Dendritic cell treated with granulocyte-macrophage colony-stimulating factor and Interleukin-4, amounts not matched to agents 40 ng/mL and 50 ng/mL, for 4 days (primary cell): ENCODE results near the gene ABCB8.

Experiments
- H3K27ac Mint-ChIP-seq: one replicate; pipeline ENCODE4 v1.8.0; 2022; ENCODE audit warnings: mild to moderate bottlenecking, mixed read lengths
- H3K27me3 Mint-ChIP-seq: one replicate; pipeline ENCODE4 v1.8.0; 2022; ENCODE audit warnings: mild to moderate bottlenecking, mixed read lengths
- H3K36me3 Mint-ChIP-seq: one replicate; pipeline ENCODE4 v1.8.0; 2022; ENCODE audit warnings: low read depth, mixed read lengths
- H3K4me1 Mint-ChIP-seq: one replicate; pipeline ENCODE4 v1.8.0; 2022; ENCODE audit warnings: low read depth, mixed read lengths
- H3K4me3 Mint-ChIP-seq: one replicate; pipeline ENCODE4 v1.8.0; 2022; ENCODE audit warnings: mild to moderate bottlenecking, moderate library complexity, mixed read lengths
- H3K9me3 Mint-ChIP-seq: one replicate; pipeline ENCODE4 v1.8.0; 2022; ENCODE audit warnings: mixed read lengths
- intact Hi-C: fragments of 100-400 bp; cut with micrococcal nuclease; formaldehyde crosslinking; loops from one replicate; pipeline ENCODE4 v1.15.0; 2022

Gene ABCB8

GRCh38 chr7:151076863-151077704 is 48.8 kb downstream of the ABCB8 start:
- intact Hi-C loops, result no loop called here
- H3K4me3 Mint-ChIP-seq, result no peak overlapping the region
- peaks cover 44% of the 10 kb centered on the region for H3K4me1 Mint-ChIP-seq
- no peaks in the 10 kb centered on the region for H3K9me3 Mint-ChIP-seq
- peaks cover 97% of the 10 kb centered on the region for H3K36me3 Mint-ChIP-seq
- H3K27ac Mint-ChIP-seq, result no peak overlapping the region
- H3K27me3 Mint-ChIP-seq, result no peaks in the 10 kb centered on the region

GRCh38 chr7:151077705-151078232 is 49.5 kb downstream of the ABCB8 start:
- intact Hi-C loops, result no loop called here
- H3K27me3 Mint-ChIP-seq, result no peaks in the 10 kb centered on the region
- H3K9me3 Mint-ChIP-seq, result no peaks in the 10 kb centered on the region
- H3K36me3 Mint-ChIP-seq, result peaks cover 96% of the 10 kb centered on the region
- H3K4me3 Mint-ChIP-seq, result no peak overlapping the region
- H3K27ac Mint-ChIP-seq, result no peak overlapping the region
- peaks cover 51% of the 10 kb centered on the region for H3K4me1 Mint-ChIP-seq

- intact Hi-C loops, result no loop called here
- peaks cover 55% of the 10 kb centered on the region for H3K4me1 Mint-ChIP-seq
- H3K4me3 Mint-ChIP-seq, result no peak overlapping the region
- no peak overlapping the region for H3K27ac Mint-ChIP-seq
- H3K27me3 Mint-ChIP-seq, result no peaks in the 10 kb centered on the region
- H3K36me3 Mint-ChIP-seq, result peaks cover 95% of the 10 kb centered on the region
- no peaks in the 10 kb centered on the region for H3K9me3 Mint-ChIP-seq
Measured at GRCh38 chr7:151078233-151079040, 50.2 kb downstream of the ABCB8 start.

GRCh38 chr7:151079199-151079910 is 51.1 kb downstream of the ABCB8 start:
- H3K36me3 Mint-ChIP-seq, result peaks cover 85% of the 10 kb centered on the region
- H3K27me3 Mint-ChIP-seq, result no peaks in the 10 kb centered on the region
- peak overlapping the region; percentile 89 for H3K27ac Mint-ChIP-seq
- H3K4me1 Mint-ChIP-seq, result peaks cover 55% of the 10 kb centered on the region
- peak overlapping the region; percentile 86 for H3K4me3 Mint-ChIP-seq
- intact Hi-C loops, result no loop called here
- H3K9me3 Mint-ChIP-seq, result no peaks in the 10 kb centered on the region

- Mint-ChIP-seq H3K36me3 (peaks cover 78% of the 10 kb centered on the region), H3K4me3 (peak overlapping the region; percentile 86), H3K27ac (peak overlapping the region; percentile 89), H3K9me3 (no peaks in the 10 kb centered on the region), H3K4me1 (peaks cover 60% of the 10 kb centered on the region), H3K27me3 (no peaks in the 10 kb centered on the region)
- intact Hi-C loops, result loop anchor here (2.0 to 10.0 kb wide), 2 partner anchors 31 to 295 kb away; no protein-coding TSS in a partner anchor
Measured at GRCh38 chr7:151080067-151080521, 51.8 kb downstream of the ABCB8 start.

- no peaks in the 10 kb centered on the region for H3K27me3 Mint-ChIP-seq
- H3K27ac Mint-ChIP-seq, result peak within 1 kb of the TSS; percentile 89
- peaks cover 65% of the 10 kb centered on the region for H3K4me1 Mint-ChIP-seq
Measured at GRCh38 chr7:151080522-151081169, 52.4 kb downstream of the ABCB8 start, which contains the start of gene FASTK. Gene FASTK (minus strand): TSS chr7:151080809. CDS start chr7:151080766, 43 bp downstream.

GRCh38 chr7:151081170-151082101 is 53.2 kb downstream of the ABCB8 start:
- peak overlapping the region; percentile 89 for H3K27ac Mint-ChIP-seq
- peaks cover 65% of the 10 kb centered on the region for H3K36me3 Mint-ChIP-seq
- intact Hi-C loops, result loop anchor here (2.0 to 10.0 kb wide), 2 partner anchors 29 to 297 kb away; no protein-coding TSS in a partner anchor

More at GRCh38 chr7:151080522-151081169, 52.4 kb downstream of the ABCB8 start, which contains the start of gene FASTK:
- intact Hi-C loops, result loop anchor here (2.0 to 10.0 kb wide), 2 partner anchors 30 to 296 kb away; no protein-coding TSS in a partner anchor
- Mint-ChIP-seq H3K9me3 (no peaks in the 10 kb centered on the region), H3K4me3 (peak within 1 kb of the TSS; percentile 86), H3K36me3 (peaks cover 73% of the 10 kb centered on the region)

DNA sequence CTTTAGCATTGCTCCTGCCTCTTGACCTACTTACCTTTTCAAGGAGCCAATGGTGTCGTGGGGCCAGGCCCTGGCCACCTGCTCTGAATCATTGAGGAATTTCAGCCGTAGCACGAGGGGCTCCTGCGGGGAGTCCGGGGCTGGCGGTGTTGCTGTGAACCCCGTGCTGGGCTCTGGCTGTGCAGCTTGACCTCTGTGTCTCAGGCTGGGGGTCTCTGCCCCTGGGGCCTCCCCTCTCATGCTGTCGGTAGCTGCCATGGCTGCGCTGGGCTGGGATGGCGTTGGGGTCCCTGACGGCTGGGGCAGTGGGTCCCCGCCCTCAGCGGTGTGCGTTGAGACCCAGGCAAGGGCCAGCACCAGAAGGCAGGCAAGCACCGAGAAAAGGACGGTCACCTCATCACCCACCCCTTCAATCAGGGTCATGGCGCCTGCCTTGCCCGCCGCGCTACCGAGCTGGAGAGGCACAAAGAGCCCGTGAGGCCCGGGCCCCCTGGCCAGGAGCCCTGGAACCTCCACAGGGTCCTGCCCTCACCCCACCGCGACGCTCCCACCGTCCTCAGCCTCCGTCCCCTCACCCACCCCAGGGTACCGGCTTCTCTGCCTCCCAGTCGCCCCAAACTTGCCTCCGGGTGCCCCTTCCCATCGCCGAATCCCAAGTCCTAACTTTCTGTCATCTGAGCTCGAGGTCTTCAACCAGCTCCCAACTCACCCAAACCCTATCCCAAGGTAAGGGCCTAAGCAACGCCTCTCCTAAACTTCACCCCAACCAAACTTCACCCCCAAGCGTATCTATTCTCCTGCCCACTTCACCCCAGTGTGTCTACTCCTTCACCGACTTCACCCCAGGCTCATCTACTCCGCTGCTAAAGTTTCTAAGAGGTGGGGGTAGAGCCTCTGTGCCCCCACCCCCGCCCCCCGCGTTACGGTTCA is 54.2 kb downstream of the ABCB8 start:
- no peaks in the 10 kb centered on the region for H3K9me3 Mint-ChIP-seq
- peak overlapping the region; percentile 89 for H3K27ac Mint-ChIP-seq
- peaks cover 62% of the 10 kb centered on the region for H3K36me3 Mint-ChIP-seq
- no peaks in the 10 kb centered on the region for H3K27me3 Mint-ChIP-seq
- intact Hi-C loops, result loop anchor here (1.0 to 10.0 kb wide), 2 partner anchors 54 to 298 kb away; partner anchors contain the start of gene ABCB8
- peak overlapping the region; percentile 95 for H3K4me3 Mint-ChIP-seq
- peaks cover 60% of the 10 kb centered on the region for H3K4me1 Mint-ChIP-seq

More at GRCh38 chr7:151081170-151082101, 53.2 kb downstream of the ABCB8 start:
- peaks cover 62% of the 10 kb centered on the region for H3K4me1 Mint-ChIP-seq
- H3K27me3 Mint-ChIP-seq, result no peaks in the 10 kb centered on the region
- H3K4me3 Mint-ChIP-seq, result peak overlapping the region; percentile 86
- no peaks in the 10 kb centered on the region for H3K9me3 Mint-ChIP-seq

- H3K9me3 Mint-ChIP-seq, result no peaks in the 10 kb centered on the region
- H3K27me3 Mint-ChIP-seq, result no peaks in the 10 kb centered on the region
- H3K4me3 Mint-ChIP-seq, result peak within 1 kb of the TSS; percentile 95
- H3K4me1 Mint-ChIP-seq, result peaks cover 57% of the 10 kb centered on the region
- H3K36me3 Mint-ChIP-seq, result peaks cover 61% of the 10 kb centered on the region
- intact Hi-C loops, result loop anchor here (1.0 to 10.0 kb wide), 2 partner anchors 55 to 298 kb away; partner anchors contain the start of gene ABCB8
- H3K27ac Mint-ChIP-seq, result peak within 1 kb of the TSS; percentile 89
Measured at GRCh38 chr7:151083071-151083823, 55.0 kb downstream of the ABCB8 start, which contains the start of gene TMUB1. Gene TMUB1 (minus strand): TSS chr7:151083493. CDS start chr7:151082563, 930 bp downstream.

DNA sequence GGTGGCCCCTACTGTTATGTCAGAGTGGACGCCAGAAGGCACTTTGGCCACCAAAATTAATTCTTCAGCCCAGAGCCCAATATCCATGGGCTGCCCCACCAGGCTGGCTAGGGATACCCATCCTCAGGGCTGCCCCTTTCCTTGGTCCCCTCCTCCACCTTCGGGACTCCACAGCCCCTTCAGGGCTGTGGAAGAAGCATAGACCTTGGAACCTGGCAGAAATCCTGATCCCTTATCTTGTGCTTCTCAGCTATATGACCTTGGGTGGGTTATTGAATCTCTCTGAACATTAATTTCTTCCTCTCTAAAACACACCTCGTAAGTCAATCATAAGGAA is 55.5 kb downstream of the ABCB8 start:
- Mint-ChIP-seq H3K36me3 (peaks cover 59% of the 10 kb centered on the region), H3K27me3 (no peaks in the 10 kb centered on the region), H3K4me1 (peaks cover 58% of the 10 kb centered on the region), H3K4me3 (peak overlapping the region; percentile 95), H3K27ac (peak overlapping the region; percentile 89), H3K9me3 (no peaks in the 10 kb centered on the region)
- intact Hi-C loops, result loop anchor here (1.0 to 10.0 kb wide), 2 partner anchors 55 to 299 kb away; partner anchors contain the start of gene ABCB8
